ENCODE data around the gene ODC1. TPM values are rescaled to one million over a fixed set of nuclear protein-coding genes. Genes with fewer than 3 reads are reported as not detected.
A peak's percentile ranks its signal among the peaks of the same experiment; 100 is the strongest.
"Not testable (repeated sequence)": the region's sequence is repeated elsewhere in the genome, so short reads cannot be mapped to it uniquely, and the experiment has no call there.

ODC1 gene
- total RNA-seq = 10 to 100 TPM; 41.5 to 44.6 TPM
- long read RNA-seq, transcript ODC1-201 (12 exons, 2,653 nt) = major isoform, 86 of 93 reads
- long read RNA-seq, partial matches to known transcripts = 1 of 93 reads
- long read RNA-seq, other reads (novel, unspliced or antisense) = 6 of 93 reads

GRCh38 chr2:10447895-10448575, at the start of gene ODC1:
ODC1 (minus strand) TSS chr2:10448327; CDS start chr2:10445032, 3,295 bp downstream.
- intact Hi-C loops (cut with DNase I, micrococcal nuclease) = no loop called here
- DNase-seq = peak; percentile 95 to 98
- peak; percentile 69 for ATAC-seq

DNA sequence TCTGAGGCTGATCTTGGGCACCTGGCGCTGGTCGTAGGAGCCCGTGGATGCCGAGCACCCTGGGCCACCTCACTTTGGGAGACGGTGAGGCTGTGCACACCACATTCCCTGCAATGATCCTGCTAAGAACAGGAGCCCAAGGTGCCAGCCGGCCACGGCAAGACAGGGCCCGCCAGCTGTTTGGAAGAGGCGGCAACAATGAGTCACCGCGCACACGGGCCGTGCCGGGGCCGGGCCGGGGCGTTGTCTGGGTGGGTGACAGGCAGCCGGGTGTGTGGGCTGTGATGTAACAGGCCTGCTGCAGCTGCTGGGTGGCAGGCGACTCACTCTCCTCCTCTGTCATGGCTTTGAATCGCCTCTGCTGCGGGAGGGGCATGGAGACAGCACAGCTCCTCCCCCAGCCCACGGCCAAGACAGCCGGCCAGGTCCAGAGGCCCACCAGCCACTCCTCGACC, 49.7 kb upstream of the ODC1 start:
- ATAC-seq (peak; percentile 88), DNase-seq (peak; percentile 83 to 90)
- intact Hi-C loops (cut with DNase I, micrococcal nuclease) = no loop called here

DNA sequence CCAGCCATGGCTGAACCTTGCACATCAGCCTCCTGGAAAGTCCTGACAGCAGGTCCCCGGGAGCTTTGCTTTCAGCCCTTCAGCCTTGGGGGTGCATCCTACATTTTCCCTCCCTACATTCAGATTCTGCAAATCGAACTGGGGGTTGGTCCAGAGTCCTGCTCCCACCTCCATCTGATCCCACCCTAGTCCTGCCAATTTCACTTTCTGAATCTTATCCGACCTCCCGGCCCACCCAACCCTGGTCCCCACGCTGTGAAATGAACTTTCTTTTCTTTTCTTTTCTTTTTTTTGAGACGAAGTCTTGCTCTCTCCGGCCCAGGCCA, 47.8 kb upstream of the ODC1 start:
- intact Hi-C loops (cut with DNase I, micrococcal nuclease) = no loop called here
- DNase-seq (no peak), ATAC-seq (no peak)

DNA sequence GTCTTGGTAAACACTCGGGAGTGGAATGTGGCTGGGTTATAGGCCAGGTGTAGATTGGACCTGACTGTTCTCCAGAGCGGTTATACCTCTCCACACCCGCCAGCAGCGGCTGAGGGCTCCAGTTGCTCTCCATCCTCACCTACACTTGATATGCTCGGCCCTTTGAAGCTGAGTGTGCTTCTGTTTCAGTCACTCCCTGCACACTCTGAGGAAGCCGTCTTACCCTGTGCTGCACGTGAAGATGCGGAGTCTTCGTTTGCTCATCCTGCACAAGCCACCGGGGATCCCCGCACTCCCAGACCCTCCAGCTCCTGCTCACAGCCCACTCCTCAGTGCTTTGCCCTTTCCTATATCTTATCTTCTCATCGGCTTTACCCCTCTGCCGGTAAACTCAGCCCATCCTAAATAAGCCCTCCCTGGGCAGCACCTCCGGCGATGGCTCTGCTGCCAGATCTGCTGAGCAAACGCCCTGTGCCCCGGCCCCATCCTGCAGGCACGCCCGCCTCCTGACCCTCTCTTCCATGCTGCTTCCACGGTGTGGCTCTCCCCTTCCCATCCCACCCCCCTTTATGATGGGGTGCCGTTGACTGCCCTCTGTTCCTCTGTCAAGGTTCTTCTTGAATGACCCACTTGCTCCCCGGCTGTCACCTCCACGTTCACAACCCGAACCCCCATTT, 47.3 kb upstream of the ODC1 start:
- DNase-seq (no peak), ATAC-seq (no peak)
- intact Hi-C loops (cut with DNase I, micrococcal nuclease) = no loop called here

DNA sequence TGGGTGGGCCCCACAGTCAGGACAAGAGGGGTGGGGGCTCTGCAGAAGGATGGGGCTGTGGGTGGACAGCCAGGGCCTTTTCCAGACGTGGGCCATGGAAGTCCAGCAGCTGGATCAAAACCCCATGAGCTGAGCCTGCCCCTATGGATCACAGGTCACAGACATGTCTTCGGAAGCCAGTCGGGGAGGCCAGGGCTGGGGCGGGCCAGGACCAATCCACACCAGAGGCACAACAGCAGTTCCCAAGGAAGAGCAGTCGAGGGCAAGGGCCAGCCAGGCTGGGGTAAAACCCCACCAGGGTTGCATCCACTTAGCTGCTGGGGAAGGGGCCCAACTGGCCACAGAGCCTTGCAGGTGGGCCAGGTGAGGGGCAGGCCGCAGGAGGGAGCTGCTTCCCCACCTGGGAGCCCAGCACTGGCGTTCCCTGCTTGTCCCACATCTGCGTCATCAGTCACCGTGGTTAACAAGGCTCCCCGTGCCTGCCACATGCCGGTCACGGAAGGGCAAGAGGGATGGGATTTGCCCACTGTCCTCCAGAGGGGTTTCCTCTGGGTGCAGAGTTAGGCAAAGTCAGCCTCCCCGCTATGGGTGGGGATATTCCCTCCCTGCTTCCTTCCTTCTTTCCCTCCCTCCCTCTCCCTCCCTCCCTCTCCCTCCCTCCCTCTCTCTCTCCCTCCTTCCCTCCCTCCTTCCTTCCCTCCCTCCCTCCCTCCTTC, 46.4 kb upstream of the ODC1 start:
- intact Hi-C loops (cut with DNase I, micrococcal nuclease) = no loop called here
- ATAC-seq (no peak), DNase-seq (no peak)

DNA sequence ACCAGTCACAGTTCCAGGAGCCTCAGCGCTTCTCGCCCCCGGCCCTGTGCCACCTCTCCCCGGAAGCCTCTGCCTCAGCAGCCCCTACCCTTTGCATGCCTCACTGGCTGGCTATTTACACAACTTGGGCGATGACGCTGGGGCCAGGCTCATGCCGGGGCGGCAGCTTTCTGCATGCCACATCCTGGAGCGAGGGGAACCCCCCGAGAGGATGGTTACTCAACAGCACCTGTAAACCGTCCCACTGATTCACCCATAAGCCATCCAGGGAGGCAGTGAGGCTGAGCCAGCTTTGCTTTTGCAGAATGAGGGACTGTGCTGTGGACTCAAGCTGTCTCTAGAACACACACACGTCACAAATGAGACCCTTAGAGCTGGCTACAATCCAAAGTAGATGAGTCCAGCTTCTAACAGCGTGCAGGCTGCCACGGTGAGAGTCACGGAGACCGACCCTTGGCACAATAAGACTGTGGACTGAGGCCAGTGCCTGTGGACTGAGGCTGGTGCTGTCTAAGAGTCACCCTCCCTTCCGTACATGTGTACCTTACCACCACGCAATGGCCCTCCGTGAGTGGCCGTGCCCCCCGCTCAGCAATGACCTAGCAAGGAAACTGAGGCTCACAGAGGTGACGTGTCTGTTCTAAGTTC, 45.6 kb upstream of the ODC1 start:
- intact Hi-C loops (cut with DNase I, micrococcal nuclease) = no loop called here
- DNase-seq (peak; percentile 72 to 85), ATAC-seq (peak; percentile 56)

- intact Hi-C loops (cut with DNase I, micrococcal nuclease) = no loop called here
- ATAC-seq (peak; percentile 50), DNase-seq (peak in 1 of 2 donors; percentile 62)
Measured at GRCh38 chr2:10493075-10493633, 45.0 kb upstream of the ODC1 start.

GRCh38 chr2:10490806-10491291, 42.7 kb upstream of the ODC1 start:
- ATAC-seq = peak; percentile 79
- intact Hi-C loops (cut with DNase I, micrococcal nuclease) = no loop called here
- peak; percentile 66 to 69 for DNase-seq

DNA sequence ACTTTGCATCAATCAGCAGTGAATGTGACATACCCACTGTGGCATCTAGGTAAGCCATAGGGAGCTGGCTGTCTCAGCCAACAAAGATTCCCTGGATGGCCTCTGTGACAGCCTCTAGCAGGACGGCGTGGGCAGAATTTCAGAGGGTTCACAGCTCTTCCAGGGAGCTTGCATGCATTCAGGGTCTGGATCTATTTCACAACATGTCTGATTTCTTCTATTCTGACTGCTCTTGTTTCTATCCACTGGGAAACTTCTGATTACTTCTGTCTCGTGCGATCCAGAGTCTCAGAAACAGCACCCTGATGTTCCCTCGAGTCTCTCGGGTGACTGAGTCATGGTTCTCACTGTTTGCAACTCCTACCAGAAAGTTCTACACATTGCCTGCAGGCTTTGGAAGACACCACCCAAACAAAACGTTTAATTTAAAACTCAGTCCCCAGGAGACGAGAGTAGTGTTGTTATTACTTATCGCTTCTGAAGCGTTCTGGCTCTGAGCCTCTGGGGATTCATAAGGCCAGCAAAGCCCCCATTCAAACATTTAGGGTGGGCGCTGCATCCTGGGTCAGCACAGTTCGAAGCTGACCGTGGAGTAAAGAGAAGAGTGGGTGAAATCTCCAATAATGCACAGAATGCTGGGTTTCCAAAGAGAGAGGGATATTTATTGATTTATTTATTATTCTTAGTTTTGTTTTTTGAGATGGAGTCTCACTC, 41.9 kb upstream of the ODC1 start:
- DNase-seq (no peak), ATAC-seq (no peak)
- intact Hi-C loops (cut with DNase I, micrococcal nuclease) = no loop called here

DNA sequence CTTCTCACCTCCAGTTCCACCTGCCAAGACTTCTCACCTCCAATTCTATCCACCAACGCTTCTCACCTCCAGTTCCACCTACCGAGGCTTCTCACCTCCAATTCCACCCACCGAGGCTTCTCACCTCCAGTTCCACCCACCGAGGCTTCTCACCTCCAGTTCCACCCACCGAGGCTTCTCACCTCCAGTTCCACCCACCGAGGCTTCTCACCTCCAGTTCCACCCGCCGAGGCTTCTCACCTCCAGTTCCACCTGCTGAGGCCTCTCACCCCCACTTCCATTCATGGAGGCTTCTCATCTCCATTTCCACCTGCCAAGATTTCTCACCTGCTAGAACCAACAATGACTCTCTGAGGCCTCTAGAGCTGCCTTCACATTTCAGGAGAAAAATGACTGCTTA, 40.0 kb upstream of the ODC1 start:
- intact Hi-C loops (cut with DNase I, micrococcal nuclease); ATAC-seq; DNase-seq: not testable (repeated sequence)

- DNase-seq; ATAC-seq; intact Hi-C loops (cut with DNase I, micrococcal nuclease): not testable (repeated sequence)
Measured at GRCh38 chr2:10487741-10488104, 39.6 kb upstream of the ODC1 start.

- ATAC-seq = peak; percentile 38
- DNase-seq = no peak
- intact Hi-C loops (cut with DNase I, micrococcal nuclease) = no loop called here
Measured at GRCh38 chr2:10487081-10487740, 39.1 kb upstream of the ODC1 start.

DNA sequence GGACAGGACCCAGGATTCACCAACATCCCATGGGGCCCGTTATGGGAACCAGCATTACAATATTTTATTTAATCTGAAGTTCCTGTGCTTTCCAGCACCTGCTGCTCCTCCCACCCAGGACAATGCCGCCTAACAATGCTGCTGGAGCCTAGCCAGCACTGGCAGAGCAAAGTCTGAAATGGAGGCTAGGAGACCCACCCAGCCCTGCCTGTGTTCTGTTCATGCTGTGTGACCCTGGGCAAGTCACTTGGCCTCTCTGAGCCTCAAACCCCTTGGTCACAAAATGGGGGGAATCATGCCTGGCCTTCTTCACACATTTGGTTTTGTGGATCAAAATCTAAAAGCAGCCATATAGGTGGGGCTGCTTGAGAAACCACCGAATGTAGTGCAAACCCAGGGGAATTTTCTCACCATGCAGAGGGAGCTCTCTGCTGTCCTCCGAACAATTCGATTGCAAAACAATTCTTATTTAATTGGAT, 38.5 kb upstream of the ODC1 start:
- ATAC-seq = peak; percentile 83
- DNase-seq = peak; percentile 82 to 87
- intact Hi-C loops (cut with DNase I, micrococcal nuclease) = no loop called here

DNA sequence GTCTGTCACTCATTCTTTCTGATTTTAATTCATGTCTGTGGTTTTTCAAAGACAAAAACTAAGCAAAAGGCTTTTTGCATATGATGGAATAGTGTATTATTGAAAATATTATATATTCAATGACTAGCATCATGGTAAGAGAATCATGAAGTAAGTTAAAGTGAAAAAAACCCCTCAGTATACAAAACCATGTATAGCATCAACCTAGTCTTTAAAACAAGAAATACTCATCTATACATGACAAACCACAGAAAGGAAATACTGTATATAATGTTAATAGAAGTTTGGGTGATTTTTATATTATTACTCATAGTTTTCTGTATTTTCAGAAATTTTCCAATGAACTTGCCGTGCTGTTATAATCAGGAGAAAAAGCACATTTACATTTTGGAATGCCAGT, 38.0 kb upstream of the ODC1 start:
- ATAC-seq (no peak), DNase-seq (no peak)
- intact Hi-C loops (cut with DNase I, micrococcal nuclease) = no loop called here

DNA sequence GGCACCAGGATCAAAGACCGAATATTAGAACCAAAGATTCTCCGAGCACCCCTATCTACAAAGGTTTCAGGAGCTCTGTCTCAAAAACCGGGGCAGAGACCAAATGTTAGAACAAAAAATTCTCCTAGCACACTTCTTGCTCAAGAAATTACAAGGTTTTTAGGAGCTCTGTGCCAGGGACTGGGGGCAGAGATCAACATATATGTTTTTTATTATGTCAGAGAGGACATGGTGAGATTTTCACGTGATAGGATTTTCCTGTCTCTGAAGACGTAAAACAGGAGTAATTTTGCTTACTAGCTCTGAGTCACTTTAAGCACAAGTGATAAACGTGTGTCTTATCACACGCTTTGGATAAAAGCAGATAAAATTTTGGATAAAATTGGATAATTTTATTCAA, 34.8 kb upstream of the ODC1 start:
- DNase-seq (no peak), ATAC-seq (no peak)
- intact Hi-C loops (cut with DNase I, micrococcal nuclease) = no loop called here

GRCh38 chr2:10482460-10482859, 34.3 kb upstream of the ODC1 start:
- intact Hi-C loops (cut with DNase I, micrococcal nuclease) = no loop called here
- DNase-seq (no peak), ATAC-seq (no peak)

- ATAC-seq = no peak
- intact Hi-C loops (cut with DNase I, micrococcal nuclease) = no loop called here
- DNase-seq = no peak
Measured at GRCh38 chr2:10481666-10482157, 33.6 kb upstream of the ODC1 start.
